Endodermal cell (in vitro differentiated cells): ENCODE results near the gene HOOK2. TPM values are rescaled to one million over a fixed set of nuclear protein-coding genes. Genes with fewer than 3 reads are reported as not detected.
A peak's percentile ranks its signal among the peaks of the same experiment; 100 is the strongest.

ENCODE experiments used
- DNase-seq: peaks from one replicate; pipeline ENCODE4 v3.0.0-alpha.2; 2017
- H3K27ac ChIP-seq: 2 replicates; pipeline ENCODE4 v1.5.1; 2013; ENCODE audit warnings: mild to moderate bottlenecking, low read depth, low read length, moderate library complexity
- H3K27me3 ChIP-seq: 2 replicates; pipeline ENCODE4 v1.6.1; 2013; ENCODE audit warnings: mild to moderate bottlenecking, low read length, moderate library complexity; ENCODE audit not compliant: insufficient read depth, control insufficient read depth, poor library complexity, severe bottlenecking
- H3K36me3 ChIP-seq: 2 replicates; pipeline ENCODE4 v1.7.0; 2013; ENCODE audit warnings: mild to moderate bottlenecking, low read length, moderate library complexity; ENCODE audit not compliant: control insufficient read depth, insufficient read depth
- H3K4me1 ChIP-seq: one replicate; pipeline ENCODE4 v1.7.0; 2013; ENCODE audit warnings: low read length; ENCODE audit not compliant: control insufficient read depth, insufficient read depth
- H3K4me3 ChIP-seq: 2 replicates; pipeline ENCODE4 v1.5.1; 2013; ENCODE audit warnings: mild to moderate bottlenecking, low read length, moderate library complexity
- H3K9ac ChIP-seq: 2 replicates; pipeline ENCODE4 v1.6.1; 2013; ENCODE audit warnings: mild to moderate bottlenecking, low read length, moderate library complexity; ENCODE audit not compliant: poor library complexity, severe bottlenecking; ENCODE audit errors: extremely low read depth
- H3K9me3 ChIP-seq: 2 replicates; pipeline ENCODE4 v1.6.1; 2013; ENCODE audit warnings: mild to moderate bottlenecking, low read length, moderate library complexity; ENCODE audit not compliant: control insufficient read depth
- H3K27ac Mint-ChIP-seq: 2 replicates; pipeline ENCODE4 v1.8.0; 2020; ENCODE audit warnings: mixed read lengths
- H3K27me3 Mint-ChIP-seq: 2 replicates; pipeline ENCODE4 v1.8.0; 2021; ENCODE audit warnings: mild to moderate bottlenecking, mixed read lengths; ENCODE audit not compliant: insufficient read depth
- H3K36me3 Mint-ChIP-seq: 2 replicates; pipeline ENCODE4 v1.8.0; 2020; ENCODE audit warnings: low read depth, mixed read lengths
- H3K4me1 Mint-ChIP-seq: 2 replicates; pipeline ENCODE4 v1.8.0; 2020; ENCODE audit warnings: mixed read lengths
- H3K4me3 Mint-ChIP-seq: 2 replicates; pipeline ENCODE4 v1.8.0; 2020; ENCODE audit warnings: mild to moderate bottlenecking, moderate library complexity, mixed read lengths
- H3K9me3 Mint-ChIP-seq: 2 replicates; pipeline ENCODE4 v1.8.0; 2020; ENCODE audit warnings: mild to moderate bottlenecking, mixed read lengths
- CTCF ChIP-seq: fragments of 200-600 bp; sonication (generic); conservative IDR thresholded peaks from 2 replicates; pipeline ENCODE4 v1.5.0; 2021; ENCODE audit warnings: antibody characterized with exemption, mild to moderate bottlenecking
- WGBS, 2 experiments: methylation state at CpG; one replicate each; pipeline versions ENCODE4 v1.1.5 to v1.1.7; 2013; ENCODE audit warnings: missing lambda C conversion rate in 2 of 2, mixed read lengths in 1 of 2; ENCODE audit not compliant: insufficient coverage in 1 of 2, insufficient read length in 1 of 2; 5-methylcytosine and 5-hydroxymethylcytosine counted together
- total RNA-seq, 2 donors: library from RNA; stranded (reverse); fragmentation: NEBNext Ultra II Directional in 1 of 2; extraction: Animal tissue kit (Norgen Biotek cat#: 25700) in 1 of 2; gene quantifications; 2 replicates in 1 of 2; 3 replicates in 1 of 2; pipeline ENCODE4 v1.2.1, GENCODE V29; 2021

Gene HOOK2
- total RNA-seq, 2 donors from 2014 or later = 82.1 to 103 TPM

- peak overlapping the region; percentile 66 for H3K27ac ChIP-seq
- H3K36me3 ChIP-seq = no peaks in the 10 kb centered on the region
These were observed 15.4 kb upstream of the HOOK2 start for GRCh38 chr19:12790628-12791344.

GRCh38 chr19:12789904-12790619, 14.7 kb upstream of the HOOK2 start:
- Mint-ChIP-seq H3K4me1 (peaks cover 24% of the 10 kb centered on the region), H3K4me3 (peak overlapping the region; percentile 74), H3K9me3 (no peaks in the 10 kb centered on the region), H3K27me3 (peaks cover 9% of the 10 kb centered on the region), H3K27ac (peak overlapping the region; percentile 30), H3K36me3 (no peaks in the 10 kb centered on the region)
- Histone ChIP-seq H3K4me3 (peak overlapping the region; percentile 86), H3K9me3 (no peaks in the 10 kb centered on the region), H3K27ac (peak overlapping the region; percentile 66), H3K36me3 (no peaks in the 10 kb centered on the region), H3K27me3 (peaks cover 9% of the 10 kb centered on the region), H3K4me1 (peaks cover 6% of the 10 kb centered on the region), H3K9ac (no peak overlapping the region)
- DNase-seq = peak; percentile 98
- no peak for TF ChIP-seq CTCF
- WGBS, 2 experiments = 2% methylated on average over 29 to 56 of the region's 56 CpGs

More at GRCh38 chr19:12790628-12791344, 15.4 kb upstream of the HOOK2 start:
- Mint-ChIP-seq H3K9me3 (no peaks in the 10 kb centered on the region), H3K4me3 (peak overlapping the region; percentile 74), H3K4me1 (peaks cover 26% of the 10 kb centered on the region), H3K27me3 (peaks cover 9% of the 10 kb centered on the region), H3K27ac (peak overlapping the region; percentile 30), H3K36me3 (no peaks in the 10 kb centered on the region)
- WGBS, 2 experiments = 7 to 9% methylated on average over 15 to 22 of the region's 22 CpGs
- Histone ChIP-seq H3K27me3 (peaks cover 9% of the 10 kb centered on the region), H3K9me3 (no peaks in the 10 kb centered on the region), H3K9ac (no peak overlapping the region), H3K4me1 (peaks cover 6% of the 10 kb centered on the region), H3K4me3 (peak overlapping the region; percentile 86)
- no peak for TF ChIP-seq CTCF
- DNase-seq = no peak

DNA sequence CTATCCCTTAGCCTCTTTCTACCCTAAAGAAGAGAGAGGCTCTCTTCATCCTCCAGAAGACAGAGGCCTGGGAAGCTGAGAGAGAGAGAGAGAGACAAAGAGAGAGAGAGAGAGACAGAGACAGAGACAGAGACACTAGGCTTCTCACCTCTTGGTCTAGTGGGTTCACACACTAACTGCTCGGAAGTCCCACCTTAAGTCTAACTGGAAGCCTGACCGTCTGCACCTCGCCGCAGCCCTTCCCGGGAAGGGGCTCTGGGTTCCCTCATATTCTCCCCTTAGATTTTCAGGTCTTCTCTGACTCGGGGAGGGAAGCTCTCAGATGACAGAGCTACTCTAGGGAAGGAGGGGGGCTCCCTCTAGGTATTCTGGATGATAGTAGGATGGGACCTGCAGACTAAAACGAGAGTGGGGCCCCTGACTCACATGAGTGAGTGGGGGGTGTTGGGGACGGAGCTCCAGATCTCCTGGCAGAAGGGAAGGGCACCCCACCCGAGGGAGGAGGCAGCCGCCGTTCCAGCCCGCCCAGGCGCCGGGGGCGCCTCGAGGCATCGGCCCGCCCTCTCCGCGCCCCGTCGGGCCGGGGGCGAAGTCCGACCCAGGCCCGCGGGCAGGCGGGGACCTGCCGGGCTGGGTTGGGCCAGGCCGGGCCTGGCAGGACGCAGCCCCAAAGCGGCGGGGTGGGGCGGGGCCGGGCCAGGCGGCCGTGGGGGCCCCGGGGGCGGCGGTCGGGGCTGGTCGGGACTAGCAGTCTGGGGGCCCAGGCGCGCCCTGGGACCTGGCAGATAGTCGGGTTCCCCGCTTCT, 13.9 kb upstream of the HOOK2 start:
- H3K4me3 Mint-ChIP-seq = peak overlapping the region; percentile 74
- peaks cover 23% of the 10 kb centered on the region for H3K4me1 Mint-ChIP-seq
- Histone ChIP-seq H3K27me3 (peaks cover 9% of the 10 kb centered on the region), H3K4me1 (peaks cover 6% of the 10 kb centered on the region), H3K36me3 (no peaks in the 10 kb centered on the region), H3K4me3 (peak overlapping the region; percentile 8), H3K9ac (no peak overlapping the region), H3K27ac (peak overlapping the region; percentile 1), H3K9me3 (no peaks in the 10 kb centered on the region)
- peaks cover 9% of the 10 kb centered on the region for H3K27me3 Mint-ChIP-seq
- no peaks in the 10 kb centered on the region for H3K36me3 Mint-ChIP-seq
- no peaks in the 10 kb centered on the region for H3K9me3 Mint-ChIP-seq
- peak overlapping the region; percentile 73 for H3K27ac Mint-ChIP-seq
- DNase-seq = no peak
- 5 to 15% methylated on average over 31 to 46 of the region's 46 CpGs for WGBS, 2 experiments
- no peak for TF ChIP-seq CTCF
